Glutamatergic neuron (in vitro differentiated cells): ENCODE results near the gene ADARB2. TPM values are rescaled to one million over a fixed set of nuclear protein-coding genes. Genes with fewer than 3 reads are reported as not detected.
A peak's percentile ranks its signal among the peaks of the same experiment; 100 is the strongest.

Source experiments
- DNase-seq: peaks from one replicate; pipeline ENCODE4 v3.0.0; 2022
- H3K27ac Mint-ChIP-seq: one replicate; pipeline ENCODE4 v1.8.0; 2020; ENCODE audit warnings: mild to moderate bottlenecking, mixed read lengths, inconsistent platforms; ENCODE audit not compliant: unreplicated experiment
- H3K27me3 Mint-ChIP-seq: one replicate; pipeline ENCODE4 v1.8.0; 2020; ENCODE audit warnings: mild to moderate bottlenecking, moderate library complexity, mixed read lengths, inconsistent platforms; ENCODE audit not compliant: unreplicated experiment
- H3K36me3 Mint-ChIP-seq: one replicate; pipeline ENCODE4 v1.8.0; 2020; ENCODE audit warnings: mild to moderate bottlenecking, mixed read lengths, inconsistent platforms; ENCODE audit not compliant: unreplicated experiment
- H3K4me1 Mint-ChIP-seq: one replicate; pipeline ENCODE4 v1.8.0; 2020; ENCODE audit warnings: mild to moderate bottlenecking, low read depth, mixed read lengths, inconsistent platforms; ENCODE audit not compliant: unreplicated experiment
- H3K4me3 Mint-ChIP-seq: one replicate; pipeline ENCODE4 v1.8.0; 2020; ENCODE audit warnings: mild to moderate bottlenecking, mixed read lengths, inconsistent platforms; ENCODE audit not compliant: unreplicated experiment
- H3K9me3 Mint-ChIP-seq: one replicate; pipeline ENCODE4 v1.8.0; 2020; ENCODE audit warnings: mild to moderate bottlenecking, moderate library complexity, mixed read lengths, inconsistent platforms; ENCODE audit not compliant: unreplicated experiment
- CTCF ChIP-seq: fragments of 200-600 bp; sonication (generic); IDR thresholded peaks from one replicate; pipeline ENCODE4 v1.5.0; 2021; ENCODE audit not compliant: partially characterized antibody, unreplicated experiment
- total RNA-seq: library from RNA; stranded (reverse); fragmentation: NEBNext Ultra II Directional; extraction: Animal tissue kit (Norgen Biotek cat#: 25700); gene quantifications from one replicate; pipeline ENCODE4 v1.2.1, GENCODE V29; 2021; ENCODE audit not compliant: unreplicated experiment

Gene ADARB2
- total RNA-seq, 1 donor from 2014 or later, result 20.6 TPM

- DNase-seq, result peak; percentile 35
- TF ChIP-seq CTCF, result no peak
- H3K4me3 Mint-ChIP-seq, result no peak overlapping the region
- H3K4me1 Mint-ChIP-seq, result peaks cover 24% of the 10 kb centered on the region
- peaks cover 4% of the 10 kb centered on the region for H3K36me3 Mint-ChIP-seq
- H3K9me3 Mint-ChIP-seq, result peaks cover 6% of the 10 kb centered on the region
- H3K27ac Mint-ChIP-seq, result no peak overlapping the region
- peaks cover 6% of the 10 kb centered on the region for H3K27me3 Mint-ChIP-seq
Measured at GRCh38 chr10:1560535-1561192, 176.7 kb downstream of the ADARB2 start.

- DNase-seq, result peak; percentile 12
- Mint-ChIP-seq H3K4me3 (no peak overlapping the region), H3K27ac (no peak overlapping the region), H3K4me1 (peaks cover 26% of the 10 kb centered on the region), H3K9me3 (peaks cover 5% of the 10 kb centered on the region), H3K36me3 (peaks cover 4% of the 10 kb centered on the region), H3K27me3 (peaks cover 8% of the 10 kb centered on the region)
- no peak for TF ChIP-seq CTCF
Measured at GRCh38 chr10:1559761-1560160, 177.6 kb downstream of the ADARB2 start.

GRCh38 chr10:1559311-1559710 lies 178.0 kb downstream of the ADARB2 start:
- Mint-ChIP-seq H3K27ac (no peak overlapping the region), H3K4me1 (peaks cover 31% of the 10 kb centered on the region), H3K9me3 (peaks cover 8% of the 10 kb centered on the region), H3K27me3 (peaks cover 8% of the 10 kb centered on the region), H3K4me3 (no peak overlapping the region), H3K36me3 (peaks cover 4% of the 10 kb centered on the region)
- peak; percentile 12 for DNase-seq
- no peak for TF ChIP-seq CTCF

GRCh38 chr10:1558906-1559305 lies 178.4 kb downstream of the ADARB2 start:
- TF ChIP-seq CTCF, result no peak
- H3K27me3 Mint-ChIP-seq, result peaks cover 8% of the 10 kb centered on the region
- H3K4me3 Mint-ChIP-seq, result no peak overlapping the region
- H3K9me3 Mint-ChIP-seq, result peaks cover 8% of the 10 kb centered on the region
- H3K27ac Mint-ChIP-seq, result no peak overlapping the region
- H3K4me1 Mint-ChIP-seq, result peaks cover 35% of the 10 kb centered on the region
- H3K36me3 Mint-ChIP-seq, result peaks cover 4% of the 10 kb centered on the region
- DNase-seq, result peak; percentile 5

- H3K9me3 Mint-ChIP-seq, result peaks cover 8% of the 10 kb centered on the region
- peaks cover 45% of the 10 kb centered on the region for H3K4me1 Mint-ChIP-seq
- peaks cover 8% of the 10 kb centered on the region for H3K27me3 Mint-ChIP-seq
- H3K4me3 Mint-ChIP-seq, result no peak overlapping the region
- H3K27ac Mint-ChIP-seq, result no peak overlapping the region
- no peak for DNase-seq
- no peaks in the 10 kb centered on the region for H3K36me3 Mint-ChIP-seq
- TF ChIP-seq CTCF, result no peak
Measured at GRCh38 chr10:1557081-1557480, 180.2 kb downstream of the ADARB2 start.
